Measurements from ENCODE around the gene TP53INP2. TPM values are rescaled to one million over a fixed set of nuclear protein-coding genes. Genes with fewer than 3 reads are reported as not detected.

The TP53INP2 gene
- total and polyA plus RNA-seq, 2 of the 13 experiments (the other 11 are each of a cell fraction or from before 2014, with no cell fraction given), result 5.2 to 18.8 TPM

DNA sequence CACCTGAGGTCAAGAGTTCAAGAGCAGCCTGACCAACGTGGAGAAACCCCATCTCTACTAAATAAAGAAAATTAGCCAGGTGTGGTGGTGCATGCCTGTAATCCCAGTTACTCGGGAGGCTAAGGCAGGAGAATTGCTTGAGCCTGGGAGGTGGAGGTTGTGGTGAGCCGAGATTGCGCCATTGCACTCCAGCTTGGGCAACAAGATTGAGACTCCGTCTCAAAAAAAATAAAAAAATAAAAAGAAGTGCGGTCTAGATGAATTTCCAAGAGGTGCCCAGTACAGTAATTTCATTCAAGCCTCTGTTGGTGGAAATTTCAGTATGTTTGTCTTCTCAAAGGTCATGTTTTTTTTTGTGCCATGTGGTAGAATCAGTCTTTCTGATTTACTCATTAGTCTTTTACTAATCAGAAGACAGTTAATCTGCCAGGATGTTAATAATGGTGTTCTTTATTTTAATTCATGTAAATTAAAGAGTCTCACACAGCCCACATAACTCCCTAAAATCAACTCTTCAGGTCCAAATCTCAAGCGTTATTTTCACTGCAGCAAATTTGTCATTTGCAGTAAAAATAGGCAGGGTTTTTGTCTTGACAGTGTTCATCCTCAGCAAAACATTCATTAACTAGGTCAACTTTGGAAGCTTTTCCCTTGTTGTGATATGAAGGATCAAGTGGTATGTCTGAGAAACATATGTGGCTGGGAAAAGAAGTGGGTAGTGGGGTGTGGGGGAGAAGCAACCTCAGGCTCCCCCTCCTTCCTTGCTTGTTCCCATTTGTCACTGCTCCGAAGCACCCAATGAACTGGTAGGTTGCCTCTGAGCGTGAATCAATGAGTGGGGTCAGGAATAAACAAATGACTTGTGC lies 13.3 kb downstream of the TP53INP2 start (continued):
- TF ChIP-seq ZNF766 (CRISPR knock-in tag; IDR thresholded peaks at IDR 0.05; ENCODE audit: borderline replicate concordance), result no peak
- TF ChIP-seq, protein P1, sequence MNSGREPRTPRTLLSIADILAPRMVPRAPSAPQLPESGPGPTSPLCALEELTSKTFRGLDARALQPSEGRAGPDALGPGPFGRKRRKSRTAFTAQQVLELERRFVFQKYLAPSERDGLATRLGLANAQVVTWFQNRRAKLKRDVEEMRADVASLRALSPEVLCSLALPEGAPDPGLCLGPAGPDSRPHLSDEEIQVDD (CRISPR knock-in tag; IDR thresholded peaks at IDR 0.05; ENCODE audit: borderline replicate concordance), result no peak
- TF ChIP-seq, protein P2, sequence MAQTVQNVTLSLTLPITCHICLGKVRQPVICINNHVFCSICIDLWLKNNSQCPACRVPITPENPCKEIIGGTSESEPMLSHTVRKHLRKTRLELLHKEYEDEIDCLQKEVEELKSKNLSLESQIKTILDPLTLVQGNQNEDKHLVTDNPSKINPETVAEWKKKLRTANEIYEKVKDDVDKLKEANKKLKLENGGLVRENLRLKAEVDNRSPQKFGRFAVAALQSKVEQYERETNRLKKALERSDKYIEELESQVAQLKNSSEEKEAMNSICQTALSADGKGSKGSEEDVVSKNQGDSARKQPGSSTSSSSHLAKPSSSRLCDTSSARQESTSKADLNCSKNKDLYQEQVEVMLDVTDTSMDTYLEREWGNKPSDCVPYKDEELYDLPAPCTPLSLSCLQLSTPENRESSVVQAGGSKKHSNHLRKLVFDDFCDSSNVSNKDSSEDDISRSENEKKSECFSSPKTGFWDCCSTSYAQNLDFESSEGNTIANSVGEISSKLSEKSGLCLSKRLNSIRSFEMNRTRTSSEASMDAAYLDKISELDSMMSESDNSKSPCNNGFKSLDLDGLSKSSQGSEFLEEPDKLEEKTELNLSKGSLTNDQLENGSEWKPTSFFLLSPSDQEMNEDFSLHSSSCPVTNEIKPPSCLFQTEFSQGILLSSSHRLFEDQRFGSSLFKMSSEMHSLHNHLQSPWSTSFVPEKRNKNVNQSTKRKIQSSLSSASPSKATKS (CRISPR knock-in tag; IDR thresholded peaks at IDR 0.05), result 0 out of 2 replicates have a peak, but pooled peaks have one; percentile 73
- TF ChIP-seq TMF1 (CRISPR knock-in tag; IDR thresholded peaks at IDR 0.05; ENCODE audit: low read depth), result 0 out of 2 replicates have a peak, but pooled peaks have one; percentile 59
- TF ChIP-seq, protein P3, sequence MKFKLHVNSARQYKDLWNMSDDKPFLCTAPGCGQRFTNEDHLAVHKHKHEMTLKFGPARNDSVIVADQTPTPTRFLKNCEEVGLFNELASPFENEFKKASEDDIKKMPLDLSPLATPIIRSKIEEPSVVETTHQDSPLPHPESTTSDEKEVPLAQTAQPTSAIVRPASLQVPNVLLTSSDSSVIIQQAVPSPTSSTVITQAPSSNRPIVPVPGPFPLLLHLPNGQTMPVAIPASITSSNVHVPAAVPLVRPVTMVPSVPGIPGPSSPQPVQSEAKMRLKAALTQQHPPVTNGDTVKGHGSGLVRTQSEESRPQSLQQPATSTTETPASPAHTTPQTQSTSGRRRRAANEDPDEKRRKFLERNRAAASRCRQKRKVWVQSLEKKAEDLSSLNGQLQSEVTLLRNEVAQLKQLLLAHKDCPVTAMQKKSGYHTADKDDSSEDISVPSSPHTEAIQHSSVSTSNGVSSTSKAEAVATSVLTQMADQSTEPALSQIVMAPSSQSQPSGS (CRISPR knock-in tag; IDR thresholded peaks at IDR 0.05), result peak; percentile 60; the same call in 1 of the 2 replicates
- no peak for TF ChIP-seq PAWR (CRISPR knock-in tag; IDR thresholded peaks at IDR 0.05; ENCODE audit: borderline replicate concordance)
- peak; percentile 91 for TF ChIP-seq CBFB (CRISPR knock-in tag; IDR thresholded peaks at IDR 0.05)
- TF ChIP-seq, protein P4, sequence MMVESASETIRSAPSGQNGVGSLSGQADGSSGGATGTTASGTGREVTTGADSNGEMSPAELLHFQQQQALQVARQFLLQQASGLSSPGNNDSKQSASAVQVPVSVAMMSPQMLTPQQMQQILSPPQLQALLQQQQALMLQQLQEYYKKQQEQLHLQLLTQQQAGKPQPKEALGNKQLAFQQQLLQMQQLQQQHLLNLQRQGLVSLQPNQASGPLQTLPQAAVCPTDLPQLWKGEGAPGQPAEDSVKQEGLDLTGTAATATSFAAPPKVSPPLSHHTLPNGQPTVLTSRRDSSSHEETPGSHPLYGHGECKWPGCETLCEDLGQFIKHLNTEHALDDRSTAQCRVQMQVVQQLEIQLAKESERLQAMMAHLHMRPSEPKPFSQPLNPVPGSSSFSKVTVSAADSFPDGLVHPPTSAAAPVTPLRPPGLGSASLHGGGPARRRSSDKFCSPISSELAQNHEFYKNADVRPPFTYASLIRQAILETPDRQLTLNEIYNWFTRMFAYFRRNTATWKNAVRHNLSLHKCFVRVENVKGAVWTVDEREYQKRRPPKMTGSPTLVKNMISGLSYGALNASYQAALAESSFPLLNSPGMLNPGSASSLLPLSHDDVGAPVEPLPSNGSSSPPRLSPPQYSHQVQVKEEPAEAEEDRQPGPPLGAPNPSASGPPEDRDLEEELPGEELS (CRISPR knock-in tag; IDR thresholded peaks at IDR 0.05), result peak; percentile 51
- TF ChIP-seq ZNF17 (CRISPR knock-in tag; IDR thresholded peaks at IDR 0.05), result no peak
- peak; percentile 40; the same call in 1 of the 2 replicates for TF ChIP-seq MIER3 (CRISPR knock-in tag; IDR thresholded peaks at IDR 0.05; ENCODE audit: borderline replicate concordance)
- TF ChIP-seq, protein P5, sequence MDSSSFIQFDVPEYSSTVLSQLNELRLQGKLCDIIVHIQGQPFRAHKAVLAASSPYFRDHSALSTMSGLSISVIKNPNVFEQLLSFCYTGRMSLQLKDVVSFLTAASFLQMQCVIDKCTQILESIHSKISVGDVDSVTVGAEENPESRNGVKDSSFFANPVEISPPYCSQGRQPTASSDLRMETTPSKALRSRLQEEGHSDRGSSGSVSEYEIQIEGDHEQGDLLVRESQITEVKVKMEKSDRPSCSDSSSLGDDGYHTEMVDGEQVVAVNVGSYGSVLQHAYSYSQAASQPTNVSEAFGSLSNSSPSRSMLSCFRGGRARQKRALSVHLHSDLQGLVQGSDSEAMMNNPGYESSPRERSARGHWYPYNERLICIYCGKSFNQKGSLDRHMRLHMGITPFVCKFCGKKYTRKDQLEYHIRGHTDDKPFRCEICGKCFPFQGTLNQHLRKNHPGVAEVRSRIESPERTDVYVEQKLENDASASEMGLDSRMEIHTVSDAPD (CRISPR knock-in tag; IDR thresholded peaks at IDR 0.05), result peak; percentile 90
- TF ChIP-seq ZNF292 (CRISPR knock-in tag; IDR thresholded peaks at IDR 0.05; ENCODE audit: borderline replicate concordance, low read depth), result 0 out of 2 replicates have a peak, but pooled peaks have one; percentile 54
- TF ChIP-seq, protein P6, sequence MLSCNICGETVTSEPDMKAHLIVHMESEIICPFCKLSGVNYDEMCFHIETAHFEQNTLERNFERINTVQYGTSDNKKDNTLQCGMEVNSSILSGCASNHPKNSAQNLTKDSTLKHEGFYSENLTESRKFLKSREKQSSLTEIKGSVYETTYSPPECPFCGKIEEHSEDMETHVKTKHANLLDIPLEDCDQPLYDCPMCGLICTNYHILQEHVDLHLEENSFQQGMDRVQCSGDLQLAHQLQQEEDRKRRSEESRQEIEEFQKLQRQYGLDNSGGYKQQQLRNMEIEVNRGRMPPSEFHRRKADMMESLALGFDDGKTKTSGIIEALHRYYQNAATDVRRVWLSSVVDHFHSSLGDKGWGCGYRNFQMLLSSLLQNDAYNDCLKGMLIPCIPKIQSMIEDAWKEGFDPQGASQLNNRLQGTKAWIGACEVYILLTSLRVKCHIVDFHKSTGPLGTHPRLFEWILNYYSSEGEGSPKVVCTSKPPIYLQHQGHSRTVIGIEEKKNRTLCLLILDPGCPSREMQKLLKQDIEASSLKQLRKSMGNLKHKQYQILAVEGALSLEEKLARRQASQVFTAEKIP (CRISPR knock-in tag; IDR thresholded peaks at IDR 0.05; ENCODE audit: borderline replicate concordance), result no peak
- TF ChIP-seq ZNF670 (CRISPR knock-in tag; IDR thresholded peaks at IDR 0.05; ENCODE audit: borderline replicate concordance), result no peak
- TF ChIP-seq ZBTB7B (CRISPR knock-in tag; IDR thresholded peaks at IDR 0.05), result 0 out of 2 replicates have a peak, but pooled peaks have one; percentile 17
- peak; percentile 51 for TF ChIP-seq FOXA3 (CRISPR knock-in tag; IDR thresholded peaks at IDR 0.05)
- TF ChIP-seq ZSCAN30 (CRISPR knock-in tag; IDR thresholded peaks at IDR 0.05), result peak; percentile 90; the same call in 1 of the 2 replicates
- TF ChIP-seq ZNF644 (CRISPR knock-in tag; IDR thresholded peaks at IDR 0.05; ENCODE audit: low read depth), result peak; percentile 60; the same call in 1 of the 2 replicates
- no peak for TF ChIP-seq ZNF678 (CRISPR knock-in tag; IDR thresholded peaks at IDR 0.05)
